OCI-LY7 (cell line): Measurements from ENCODE around the gene MIOS.

Experiments
- EZH2phosphoT487 ChIP-seq: fragments of 200-600 bp; sonication (generic); IDR thresholded peaks from 2 replicates; pipeline ENCODE4 v1.6.1; 2018; ENCODE audit warnings: low read depth, borderline replicate concordance, mild to moderate bottlenecking, mixed run types, antibody characterized with exemption, low read length, moderate library complexity, mixed read lengths
- TF ChIP-seq, protein P1 (sequence below): fragments of 200-600 bp; sonication (generic); conservative IDR thresholded peaks from 2 replicates; pipeline ENCODE4 v1.5.1; 2014; ENCODE audit warnings: mild to moderate bottlenecking, antibody characterized with exemption, low read length, moderate library complexity, mixed read lengths

DNA sequence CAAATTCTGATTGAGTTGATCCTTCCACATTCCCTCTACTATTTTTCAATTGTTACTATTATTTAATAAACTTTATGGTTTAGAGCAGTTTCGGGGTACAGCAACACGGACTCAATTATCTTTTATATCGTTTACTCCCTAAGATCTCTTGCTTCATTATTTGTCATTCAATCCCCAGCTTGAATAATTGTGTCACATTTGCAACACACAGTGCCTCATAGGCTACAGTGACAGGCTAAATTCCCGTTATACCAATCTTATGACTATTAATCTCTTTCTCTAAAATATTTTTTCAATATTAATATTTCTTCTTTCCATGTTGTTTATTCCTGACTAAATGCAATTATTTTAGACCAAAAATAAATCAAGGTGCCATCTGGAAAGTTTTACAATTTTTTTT, 27.0 kb upstream of the MIOS start:
- TF ChIP-seq, protein P1, sequence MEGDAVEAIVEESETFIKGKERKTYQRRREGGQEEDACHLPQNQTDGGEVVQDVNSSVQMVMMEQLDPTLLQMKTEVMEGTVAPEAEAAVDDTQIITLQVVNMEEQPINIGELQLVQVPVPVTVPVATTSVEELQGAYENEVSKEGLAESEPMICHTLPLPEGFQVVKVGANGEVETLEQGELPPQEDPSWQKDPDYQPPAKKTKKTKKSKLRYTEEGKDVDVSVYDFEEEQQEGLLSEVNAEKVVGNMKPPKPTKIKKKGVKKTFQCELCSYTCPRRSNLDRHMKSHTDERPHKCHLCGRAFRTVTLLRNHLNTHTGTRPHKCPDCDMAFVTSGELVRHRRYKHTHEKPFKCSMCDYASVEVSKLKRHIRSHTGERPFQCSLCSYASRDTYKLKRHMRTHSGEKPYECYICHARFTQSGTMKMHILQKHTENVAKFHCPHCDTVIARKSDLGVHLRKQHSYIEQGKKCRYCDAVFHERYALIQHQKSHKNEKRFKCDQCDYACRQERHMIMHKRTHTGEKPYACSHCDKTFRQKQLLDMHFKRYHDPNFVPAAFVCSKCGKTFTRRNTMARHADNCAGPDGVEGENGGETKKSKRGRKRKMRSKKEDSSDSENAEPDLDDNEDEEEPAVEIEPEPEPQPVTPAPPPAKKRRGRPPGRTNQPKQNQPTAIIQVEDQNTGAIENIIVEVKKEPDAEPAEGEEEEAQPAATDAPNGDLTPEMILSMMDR: no peak
- no peak for TF ChIP-seq EZH2phosphoT487
